ENCODE measurements around the gene HS3ST2. TPM values are rescaled to one million over a fixed set of nuclear protein-coding genes. Genes with fewer than 3 reads are reported as not detected.

The HS3ST2 gene
- total and polyA plus RNA-seq, 2 donors, result 2.4 TPM; not detected in 1

DNA sequence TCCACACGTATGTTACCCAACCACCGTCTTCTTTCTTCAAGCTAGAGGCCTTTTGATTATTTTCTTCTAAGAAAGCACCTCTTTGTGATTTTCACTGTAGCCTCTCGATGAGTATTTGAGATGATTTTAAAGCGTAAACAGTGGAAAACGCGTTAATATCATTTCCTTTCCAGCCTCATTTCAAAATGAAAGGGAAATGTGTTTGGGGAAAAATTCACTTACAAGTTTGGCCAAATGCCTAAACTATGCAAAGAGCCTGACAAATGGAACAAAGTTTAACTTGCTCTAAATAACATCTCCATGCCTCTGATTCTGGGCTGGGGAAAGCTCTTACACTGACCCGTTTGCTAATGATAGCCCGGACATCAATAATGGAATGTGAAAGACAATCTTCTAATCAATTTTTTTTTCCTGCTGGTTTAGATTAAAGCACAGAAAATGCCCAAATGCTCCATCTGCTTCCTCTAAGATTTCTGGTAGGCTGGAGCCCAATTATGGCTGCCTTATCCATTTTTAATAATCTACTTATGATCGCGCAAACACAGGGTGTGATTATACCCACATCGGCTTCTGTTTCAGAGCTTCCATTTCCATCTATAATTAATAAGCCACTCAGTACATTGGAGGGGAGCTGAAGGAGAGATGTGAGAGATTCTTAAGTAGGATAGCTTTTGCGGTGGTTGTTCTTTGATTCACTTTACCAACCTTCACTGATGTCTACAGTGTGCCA lies 43.5 kb downstream of the HS3ST2 start:
- Histone ChIP-seq H3K9me3 (ENCODE audit: control insufficient read depth in 2 of 2, insufficient read depth in 1 of 2, low read length in 1 of 2) (no peaks in the 10 kb centered on the region), H3K27me3 (ENCODE audit: control insufficient read depth in 2 of 2, insufficient read depth in 1 of 2, low read length in 1 of 2) (no peaks in the 10 kb centered on the region), H3K4me3 (ENCODE audit: low read length in 2 of 2) (no peak overlapping the region), H3K27ac (ENCODE audit: low read depth in 1 of 2, low read length in 1 of 2) (no peak overlapping the region), H3K4me1 (ENCODE audit: control insufficient read depth in 2 of 2, insufficient read depth in 2 of 2, low read length in 2 of 2) (no peaks in the 10 kb centered on the region), H3K36me3 (ENCODE audit: control insufficient read depth in 2 of 2, insufficient read depth in 2 of 2, low read length in 1 of 2) (no peaks in the 10 kb centered on the region)
- WGBS, result 91% methylated on average over 12 of the region's 12 CpGs
- DNase-seq (ENCODE audit: low read depth in 6 of 9, low spot score in 9 of 9), result no peak

DNA sequence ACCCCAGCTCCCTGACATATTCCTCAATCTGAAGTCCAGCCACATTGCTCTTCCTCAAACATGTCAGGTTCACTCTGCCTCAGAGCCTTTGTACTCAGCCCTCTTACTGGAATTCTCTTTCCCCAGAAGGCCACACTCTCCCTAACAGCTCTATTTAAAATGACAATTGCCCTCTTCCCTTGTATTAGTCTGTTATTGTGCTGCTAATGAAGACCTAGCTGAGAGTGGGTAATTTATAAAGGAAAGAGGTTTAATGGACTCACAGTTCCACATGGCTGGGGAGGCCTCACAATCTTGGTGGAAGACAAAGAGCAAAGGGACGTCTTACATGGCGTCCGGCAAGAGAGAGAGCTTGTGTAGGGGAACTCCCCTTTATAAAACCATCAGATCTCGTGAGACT lies 46.0 kb downstream of the HS3ST2 start:
- Histone ChIP-seq H3K4me1 (ENCODE audit: control insufficient read depth in 2 of 2, insufficient read depth in 2 of 2, low read length in 2 of 2) (no peaks in the 10 kb centered on the region), H3K36me3 (ENCODE audit: control insufficient read depth in 2 of 2, insufficient read depth in 2 of 2, low read length in 1 of 2) (no peaks in the 10 kb centered on the region), H3K27me3 (ENCODE audit: control insufficient read depth in 2 of 2, insufficient read depth in 1 of 2, low read length in 1 of 2) (no peaks in the 10 kb centered on the region), H3K9me3 (ENCODE audit: control insufficient read depth in 2 of 2, insufficient read depth in 1 of 2, low read length in 1 of 2) (no peaks in the 10 kb centered on the region), H3K4me3 (ENCODE audit: low read length in 2 of 2) (no peak overlapping the region), H3K27ac (ENCODE audit: low read depth in 1 of 2, low read length in 1 of 2) (no peak overlapping the region)
- WGBS, result 89% methylated on average over 4 of the region's 4 CpGs
- no peak for DNase-seq (ENCODE audit: low read depth in 6 of 9, low spot score in 9 of 9)

- Histone ChIP-seq H3K27me3 (ENCODE audit: control insufficient read depth in 2 of 2, insufficient read depth in 1 of 2, low read length in 1 of 2) (no peaks in the 10 kb centered on the region), H3K4me1 (ENCODE audit: control insufficient read depth in 2 of 2, insufficient read depth in 2 of 2, low read length in 2 of 2) (no peaks in the 10 kb centered on the region), H3K4me3 (ENCODE audit: low read length in 2 of 2) (no peak overlapping the region), H3K36me3 (ENCODE audit: control insufficient read depth in 2 of 2, insufficient read depth in 2 of 2, low read length in 1 of 2) (no peaks in the 10 kb centered on the region), H3K9me3 (ENCODE audit: control insufficient read depth in 2 of 2, insufficient read depth in 1 of 2, low read length in 1 of 2) (no peaks in the 10 kb centered on the region), H3K27ac (ENCODE audit: low read depth in 1 of 2, low read length in 1 of 2) (no peak overlapping the region)
- WGBS, result 92% methylated on average over 3 of the region's 3 CpGs
- DNase-seq (ENCODE audit: low read depth in 6 of 9, low spot score in 9 of 9), result no peak
Observed at GRCh38 chr16:22861580-22861979, 47.6 kb downstream of the HS3ST2 start.

GRCh38 chr16:22862046-22862445 lies 48.1 kb downstream of the HS3ST2 start:
- Histone ChIP-seq H3K9me3 (ENCODE audit: control insufficient read depth in 2 of 2, insufficient read depth in 1 of 2, low read length in 1 of 2) (no peaks in the 10 kb centered on the region), H3K27me3 (ENCODE audit: control insufficient read depth in 2 of 2, insufficient read depth in 1 of 2, low read length in 1 of 2) (no peaks in the 10 kb centered on the region), H3K36me3 (ENCODE audit: control insufficient read depth in 2 of 2, insufficient read depth in 2 of 2, low read length in 1 of 2) (no peaks in the 10 kb centered on the region), H3K27ac (ENCODE audit: low read depth in 1 of 2, low read length in 1 of 2) (no peak overlapping the region), H3K4me1 (ENCODE audit: control insufficient read depth in 2 of 2, insufficient read depth in 2 of 2, low read length in 2 of 2) (no peaks in the 10 kb centered on the region), H3K4me3 (ENCODE audit: low read length in 2 of 2) (no peak overlapping the region)
- no peak for DNase-seq (ENCODE audit: low read depth in 6 of 9, low spot score in 9 of 9)

DNA sequence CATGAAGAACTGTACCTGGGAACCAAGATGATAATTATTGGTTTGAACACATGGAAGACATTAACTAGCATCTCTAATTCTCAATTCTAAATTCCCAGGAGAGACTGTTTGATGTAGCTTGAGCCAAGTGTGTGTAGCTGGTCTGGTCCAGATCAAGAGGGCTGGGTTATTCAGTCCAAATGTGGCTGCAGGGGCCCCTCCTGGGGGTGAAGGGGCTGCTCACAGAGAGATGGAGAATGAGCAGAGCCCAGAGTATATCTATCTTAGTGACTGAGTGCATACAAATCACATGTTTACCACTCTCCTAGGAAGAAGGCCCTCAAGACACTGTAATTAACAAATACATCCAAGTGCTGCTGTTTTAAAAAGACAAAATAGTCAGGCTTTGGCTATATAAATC lies 50.4 kb downstream of the HS3ST2 start:
- Histone ChIP-seq H3K27me3 (ENCODE audit: control insufficient read depth in 2 of 2, insufficient read depth in 1 of 2, low read length in 1 of 2) (no peaks in the 10 kb centered on the region), H3K9me3 (ENCODE audit: control insufficient read depth in 2 of 2, insufficient read depth in 1 of 2, low read length in 1 of 2) (no peaks in the 10 kb centered on the region), H3K36me3 (ENCODE audit: control insufficient read depth in 2 of 2, insufficient read depth in 2 of 2, low read length in 1 of 2) (no peaks in the 10 kb centered on the region), H3K4me3 (ENCODE audit: low read length in 2 of 2) (no peak overlapping the region), H3K27ac (ENCODE audit: low read depth in 1 of 2, low read length in 1 of 2) (no peak overlapping the region), H3K4me1 (ENCODE audit: control insufficient read depth in 2 of 2, insufficient read depth in 2 of 2, low read length in 2 of 2) (no peaks in the 10 kb centered on the region)
- DNase-seq (ENCODE audit: low read depth in 6 of 9, low spot score in 9 of 9), result no peak

GRCh38 chr16:22868593-22869224 lies 54.7 kb downstream of the HS3ST2 start:
- Histone ChIP-seq H3K4me1 (ENCODE audit: control insufficient read depth in 2 of 2, insufficient read depth in 2 of 2, low read length in 2 of 2) (no peaks in the 10 kb centered on the region), H3K27me3 (ENCODE audit: control insufficient read depth in 2 of 2, insufficient read depth in 1 of 2, low read length in 1 of 2) (no peaks in the 10 kb centered on the region), H3K4me3 (ENCODE audit: low read length in 2 of 2) (no peak overlapping the region), H3K27ac (ENCODE audit: low read depth in 1 of 2, low read length in 1 of 2) (no peak overlapping the region), H3K9me3 (ENCODE audit: control insufficient read depth in 2 of 2, insufficient read depth in 1 of 2, low read length in 1 of 2) (no peaks in the 10 kb centered on the region), H3K36me3 (ENCODE audit: control insufficient read depth in 2 of 2, insufficient read depth in 2 of 2, low read length in 1 of 2) (no peaks in the 10 kb centered on the region)
- no peak for DNase-seq (ENCODE audit: low read depth in 6 of 9, low spot score in 9 of 9)
- 67% methylated on average over 5 of the region's 5 CpGs for WGBS

- DNase-seq (ENCODE audit: low read depth in 6 of 9, low spot score in 9 of 9), result no peak
- Histone ChIP-seq H3K9me3 (ENCODE audit: control insufficient read depth in 2 of 2, insufficient read depth in 1 of 2, low read length in 1 of 2) (no peaks in the 10 kb centered on the region), H3K27ac (ENCODE audit: low read depth in 1 of 2, low read length in 1 of 2) (no peak overlapping the region), H3K27me3 (ENCODE audit: control insufficient read depth in 2 of 2, insufficient read depth in 1 of 2, low read length in 1 of 2) (no peaks in the 10 kb centered on the region), H3K4me3 (ENCODE audit: low read length in 2 of 2) (no peak overlapping the region), H3K4me1 (ENCODE audit: control insufficient read depth in 2 of 2, insufficient read depth in 2 of 2, low read length in 2 of 2) (no peaks in the 10 kb centered on the region), H3K36me3 (ENCODE audit: control insufficient read depth in 2 of 2, insufficient read depth in 2 of 2, low read length in 1 of 2) (no peaks in the 10 kb centered on the region)
- WGBS, result 90% methylated on average over 4 of the region's 4 CpGs
Observed at GRCh38 chr16:22871861-22872260, 57.9 kb downstream of the HS3ST2 start.

- Histone ChIP-seq H3K9me3 (ENCODE audit: control insufficient read depth in 2 of 2, insufficient read depth in 1 of 2, low read length in 1 of 2) (no peaks in the 10 kb centered on the region), H3K4me1 (ENCODE audit: control insufficient read depth in 2 of 2, insufficient read depth in 2 of 2, low read length in 2 of 2) (no peaks in the 10 kb centered on the region), H3K4me3 (ENCODE audit: low read length in 2 of 2) (no peak overlapping the region), H3K27ac (ENCODE audit: low read depth in 1 of 2, low read length in 1 of 2) (no peak overlapping the region), H3K27me3 (ENCODE audit: control insufficient read depth in 2 of 2, insufficient read depth in 1 of 2, low read length in 1 of 2) (no peaks in the 10 kb centered on the region), H3K36me3 (ENCODE audit: control insufficient read depth in 2 of 2, insufficient read depth in 2 of 2, low read length in 1 of 2) (no peaks in the 10 kb centered on the region)
- WGBS, result 91% methylated on average over 4 of the region's 4 CpGs
- DNase-seq (ENCODE audit: low read depth in 6 of 9, low spot score in 9 of 9), result no peak
Observed at GRCh38 chr16:22874394-22874793, 60.4 kb downstream of the HS3ST2 start.

- no peaks in the 10 kb centered on the region for H3K36me3 ChIP-seq (ENCODE audit: control insufficient read depth in 2 of 2, insufficient read depth in 2 of 2, low read length in 1 of 2)
- H3K4me1 ChIP-seq (ENCODE audit: control insufficient read depth in 2 of 2, insufficient read depth in 2 of 2, low read length in 2 of 2), result no peaks in the 10 kb centered on the region
- H3K27ac ChIP-seq (ENCODE audit: low read depth in 1 of 2, low read length in 1 of 2), result no peak overlapping the region
- DNase-seq (ENCODE audit: low read depth in 6 of 9, low spot score in 9 of 9), result no peak
- no peaks in the 10 kb centered on the region for H3K27me3 ChIP-seq (ENCODE audit: control insufficient read depth in 2 of 2, insufficient read depth in 1 of 2, low read length in 1 of 2)
- WGBS, result 91% methylated on average over 6 of the region's 6 CpGs
- H3K4me3 ChIP-seq (ENCODE audit: low read length in 2 of 2), result no peak overlapping the region
- H3K9me3 ChIP-seq (ENCODE audit: control insufficient read depth in 2 of 2, insufficient read depth in 1 of 2, low read length in 1 of 2), result no peaks in the 10 kb centered on the region
Observed at GRCh38 chr16:22878955-22879354, 65.0 kb downstream of the HS3ST2 start.
